ENCODE measurements around the gene NTSR1. TPM values are rescaled to one million over a fixed set of nuclear protein-coding genes. Genes with fewer than 3 reads are reported as not detected.

The NTSR1 gene
- total RNA-seq, 1 experiment from 2014 or later: 44.1 TPM

- ChIA-PET CTCF (no interaction called here), POLR2A (no interaction called here)
- no TSS peak for BruUV-seq (replicated peaks)
- in situ Hi-C loops (cut with HindIII; ENCODE audit: low pct_unique_long_range_greater_than_20kb, low sequenced_read_pairs) (no loop called here), intact Hi-C loops (cut with micrococcal nuclease; ENCODE audit: unreplicated experiment) (no loop called here)
- Histone ChIP-seq H3K9me3 (ENCODE audit: control insufficient read depth, insufficient read depth, low read depth, low read length) (no peaks in the 10 kb centered on the region), H3K4me3 (ENCODE audit: low read depth in 2 of 2, low read length in 2 of 2) (no peak overlapping the region), H3K27me3 (ENCODE audit: control insufficient read depth, insufficient read depth, low read length) (no peaks in the 10 kb centered on the region), H3K4me1 (ENCODE audit: control insufficient read depth, insufficient read depth, low read length) (peaks cover 10% of the 10 kb centered on the region), H3K27ac (ENCODE audit: low read length) (no peak overlapping the region), H3K36me3 (ENCODE audit: control insufficient read depth, insufficient read depth, low read length) (no peaks in the 10 kb centered on the region)
- ATAC-seq (peak; percentile 67; the same call in 1 of the 2 replicates), DNase-seq (ENCODE audit: low read depth, low spot score) (no peak)
- TF ChIP-seq POLR2AphosphoS5 (IDR thresholded peaks at IDR 0.05; ENCODE audit: low read depth, low read length): no peak
- TF ChIP-seq TCF7L2 (IDR thresholded peaks at IDR 0.05; ENCODE audit: low read depth, low read length): no peak
- TF ChIP-seq REST (IDR thresholded peaks at IDR 0.05; ENCODE audit: insufficient read depth in 1 of 2, low read depth in 2 of 2, low read length in 1 of 2): no peak
- no peak for TF ChIP-seq SIN3A (IDR thresholded peaks at IDR 0.05; ENCODE audit: borderline replicate concordance, insufficient read depth, low read depth, low read length)
- no peak for TF ChIP-seq CTCF (IDR thresholded peaks at IDR 0.05)
These were observed 19.6 kb downstream of the NTSR1 start for GRCh38 chr20:62728028-62728780.

GRCh38 chr20:62728781-62729300, 20.2 kb downstream of the NTSR1 start:
- no TSS peak for BruUV-seq (replicated peaks)
- POLR2A ChIA-PET: no interaction called here
- in situ Hi-C loops (cut with HindIII; ENCODE audit: low pct_unique_long_range_greater_than_20kb, low sequenced_read_pairs) (no loop called here), intact Hi-C loops (cut with micrococcal nuclease; ENCODE audit: unreplicated experiment) (no loop called here)
- H3K9me3 ChIP-seq (ENCODE audit: control insufficient read depth, insufficient read depth, low read depth, low read length): no peaks in the 10 kb centered on the region
- CTCF ChIA-PET: no interaction called here
- DNase-seq (ENCODE audit: low read depth, low spot score) (no peak), ATAC-seq (no peak)
- TF ChIP-seq CTCF (IDR thresholded peaks at IDR 0.05) (no peak), POLR2AphosphoS5 (IDR thresholded peaks at IDR 0.05; ENCODE audit: low read depth, low read length) (no peak), TCF7L2 (IDR thresholded peaks at IDR 0.05; ENCODE audit: low read depth, low read length) (no peak), REST (IDR thresholded peaks at IDR 0.05; ENCODE audit: insufficient read depth in 1 of 2, low read depth in 2 of 2, low read length in 1 of 2) (no peak), SIN3A (IDR thresholded peaks at IDR 0.05; ENCODE audit: borderline replicate concordance, insufficient read depth, low read depth, low read length) (no peak)
- no peak overlapping the region for H3K4me3 ChIP-seq (ENCODE audit: low read depth in 2 of 2, low read length in 2 of 2)
- no peaks in the 10 kb centered on the region for H3K27me3 ChIP-seq (ENCODE audit: control insufficient read depth, insufficient read depth, low read length)
- no peaks in the 10 kb centered on the region for H3K36me3 ChIP-seq (ENCODE audit: control insufficient read depth, insufficient read depth, low read length)
- no peak overlapping the region for H3K27ac ChIP-seq (ENCODE audit: low read length)
- H3K4me1 ChIP-seq (ENCODE audit: control insufficient read depth, insufficient read depth, low read length): peaks cover 11% of the 10 kb centered on the region

All from Panc1 (cell line).